Measurements from ENCODE around the gene SDK2. TPM values are rescaled to one million over a fixed set of nuclear protein-coding genes. Genes with fewer than 3 reads are reported as not detected.

The SDK2 gene
- total RNA-seq, 4 donors from 2014 or later = 1.4 to 6.8 (median 3.3) TPM

DNA sequence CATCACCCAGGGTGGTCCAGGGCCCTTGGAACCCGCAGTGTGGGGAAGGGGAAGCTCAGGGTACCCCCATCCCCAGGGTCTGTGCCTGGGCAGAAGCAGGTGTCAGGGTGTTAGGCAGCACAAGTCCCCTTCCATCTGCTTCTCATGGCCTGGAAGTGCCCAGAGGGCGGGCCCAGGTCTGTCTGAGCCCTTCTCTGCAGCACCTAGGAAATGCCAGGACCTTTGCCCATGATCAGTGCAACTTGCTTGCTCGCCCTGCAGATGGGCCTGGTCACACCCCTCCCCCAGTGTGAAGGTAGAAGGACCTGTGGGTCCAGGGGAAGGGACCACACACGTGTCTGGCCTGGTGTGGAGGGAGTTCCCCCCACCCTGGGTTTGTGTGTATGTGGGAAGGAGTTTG lies 174.9 kb downstream of the SDK2 start:
- H3K36me3 ChIP-seq = no peaks in the 10 kb centered on the region
- no peaks in the 10 kb centered on the region for H3K27me3 ChIP-seq
- H3K9me3 ChIP-seq = no peaks in the 10 kb centered on the region
- H3K27ac ChIP-seq = no peak overlapping the region
- TF ChIP-seq, protein P1, sequence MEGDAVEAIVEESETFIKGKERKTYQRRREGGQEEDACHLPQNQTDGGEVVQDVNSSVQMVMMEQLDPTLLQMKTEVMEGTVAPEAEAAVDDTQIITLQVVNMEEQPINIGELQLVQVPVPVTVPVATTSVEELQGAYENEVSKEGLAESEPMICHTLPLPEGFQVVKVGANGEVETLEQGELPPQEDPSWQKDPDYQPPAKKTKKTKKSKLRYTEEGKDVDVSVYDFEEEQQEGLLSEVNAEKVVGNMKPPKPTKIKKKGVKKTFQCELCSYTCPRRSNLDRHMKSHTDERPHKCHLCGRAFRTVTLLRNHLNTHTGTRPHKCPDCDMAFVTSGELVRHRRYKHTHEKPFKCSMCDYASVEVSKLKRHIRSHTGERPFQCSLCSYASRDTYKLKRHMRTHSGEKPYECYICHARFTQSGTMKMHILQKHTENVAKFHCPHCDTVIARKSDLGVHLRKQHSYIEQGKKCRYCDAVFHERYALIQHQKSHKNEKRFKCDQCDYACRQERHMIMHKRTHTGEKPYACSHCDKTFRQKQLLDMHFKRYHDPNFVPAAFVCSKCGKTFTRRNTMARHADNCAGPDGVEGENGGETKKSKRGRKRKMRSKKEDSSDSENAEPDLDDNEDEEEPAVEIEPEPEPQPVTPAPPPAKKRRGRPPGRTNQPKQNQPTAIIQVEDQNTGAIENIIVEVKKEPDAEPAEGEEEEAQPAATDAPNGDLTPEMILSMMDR (IDR thresholded peaks at IDR 0.05) = no peak
- no peak for TF ChIP-seq POLR2AphosphoS5 (IDR thresholded peaks at IDR 0.05)
- TF ChIP-seq EP300 (IDR thresholded peaks at IDR 0.05) = no peak
- no peak for TF ChIP-seq POLR2A (IDR thresholded peaks at IDR 0.05)
- no peak for DNase-seq (ENCODE audit: low spot score in 2 of 2)
- peaks cover 6% of the 10 kb centered on the region for H3K4me1 ChIP-seq
- H3K4me3 ChIP-seq = no peak overlapping the region
- WGBS = 67% methylated on average over 1 of the region's 4 CpGs

DNA sequence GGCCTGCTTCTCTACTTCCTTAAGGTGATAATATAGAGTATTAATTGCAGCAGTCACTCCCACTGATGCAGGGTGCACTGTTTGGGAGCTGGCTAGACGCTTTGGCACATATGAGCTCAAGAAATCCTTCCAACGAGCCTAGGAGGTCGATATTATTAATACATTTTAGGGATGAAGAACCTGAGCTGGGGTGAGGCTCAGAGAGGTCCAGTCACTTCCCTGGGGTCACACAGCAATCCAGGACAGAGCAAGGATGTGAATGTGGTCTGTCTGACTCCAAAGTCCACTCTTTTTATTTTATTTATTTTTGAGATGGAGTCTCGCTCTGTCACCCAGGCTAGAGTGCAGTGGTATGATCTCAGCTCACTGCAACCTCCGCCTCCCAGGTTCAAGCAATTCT lies 176.0 kb downstream of the SDK2 start:
- TF ChIP-seq POLR2A (IDR thresholded peaks at IDR 0.05) (no peak), POLR2AphosphoS5 (IDR thresholded peaks at IDR 0.05) (no peak), EP300 (IDR thresholded peaks at IDR 0.05) (no peak)
- TF ChIP-seq, protein P1 (IDR thresholded peaks at IDR 0.05) = no peak
- H3K27me3 ChIP-seq = no peaks in the 10 kb centered on the region
- H3K4me1 ChIP-seq = no peaks in the 10 kb centered on the region
- no peaks in the 10 kb centered on the region for H3K36me3 ChIP-seq
- DNase-seq (ENCODE audit: low spot score in 2 of 2) = no peak
- H3K4me3 ChIP-seq = no peak overlapping the region
- H3K9me3 ChIP-seq = no peaks in the 10 kb centered on the region
- no peak overlapping the region for H3K27ac ChIP-seq
- WGBS = 80% methylated on average over 5 of the region's 5 CpGs

DNA sequence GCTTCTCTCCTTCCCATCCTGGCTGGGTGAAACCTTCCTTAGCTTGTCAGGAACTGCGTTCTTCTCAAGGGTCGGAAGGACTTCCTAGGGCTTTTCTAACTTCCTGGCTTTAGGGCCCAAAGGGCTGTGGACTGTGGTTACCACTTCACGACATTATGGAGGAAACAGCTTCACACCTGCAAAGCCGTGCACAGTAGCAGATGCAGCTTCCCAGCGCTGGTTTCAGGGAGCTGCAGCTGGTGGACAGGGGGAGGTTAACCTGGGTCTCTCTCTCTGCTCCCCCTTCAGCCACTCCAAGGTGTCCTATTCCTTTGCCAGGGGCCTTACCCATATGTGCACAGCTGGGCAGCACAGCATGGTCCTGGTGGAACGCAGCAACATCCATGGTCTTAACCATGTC lies 176.6 kb downstream of the SDK2 start:
- Histone ChIP-seq H3K9me3 (no peaks in the 10 kb centered on the region), H3K4me1 (no peaks in the 10 kb centered on the region), H3K27ac (no peak overlapping the region), H3K4me3 (no peak overlapping the region), H3K27me3 (no peaks in the 10 kb centered on the region), H3K36me3 (no peaks in the 10 kb centered on the region)
- TF ChIP-seq, protein P1 (IDR thresholded peaks at IDR 0.05) = no peak
- TF ChIP-seq EP300 (IDR thresholded peaks at IDR 0.05) (no peak), POLR2AphosphoS5 (IDR thresholded peaks at IDR 0.05) (no peak), POLR2A (IDR thresholded peaks at IDR 0.05) (no peak)
- WGBS = 73% methylated on average over 6 of the region's 6 CpGs
- DNase-seq (ENCODE audit: low spot score in 2 of 2) = no peak

DNA sequence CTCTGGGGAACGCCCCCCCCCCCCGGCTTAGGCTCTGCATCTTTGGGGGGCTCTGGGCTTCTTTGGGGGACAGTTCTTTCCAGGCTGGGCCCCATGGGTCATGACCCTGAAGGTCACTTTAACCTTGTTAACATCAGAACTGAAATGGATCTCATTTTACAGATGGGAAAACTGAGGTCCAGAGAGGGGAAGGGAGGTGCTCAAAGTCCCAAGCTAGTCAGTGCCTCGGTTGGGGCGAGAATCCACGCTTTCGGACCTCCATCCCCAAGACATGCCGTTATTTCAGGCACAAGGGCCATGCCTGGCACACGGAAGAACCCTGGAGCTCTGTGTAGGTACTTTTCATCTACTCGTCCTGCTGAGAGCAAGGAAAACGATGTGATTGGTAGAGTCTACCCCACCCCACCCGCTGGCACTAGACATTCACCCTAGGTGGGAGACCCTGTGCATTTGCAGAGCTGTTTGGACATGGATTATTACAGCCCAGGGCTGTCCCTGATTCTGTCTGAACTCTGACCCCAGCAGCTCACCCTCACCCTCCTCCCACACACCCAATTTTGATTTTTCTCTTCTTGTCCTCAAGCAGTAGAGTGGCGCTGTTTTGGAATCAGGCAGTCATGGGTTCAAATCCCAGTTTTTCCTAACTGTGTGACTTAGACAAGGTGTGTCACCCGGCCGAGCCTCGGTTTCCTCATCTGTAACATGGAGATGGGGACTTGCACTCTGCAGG lies 177.4 kb downstream of the SDK2 start:
- H3K4me3 ChIP-seq = no peak overlapping the region
- H3K36me3 ChIP-seq = no peaks in the 10 kb centered on the region
- DNase-seq (ENCODE audit: low spot score in 2 of 2) = no peak
- H3K9me3 ChIP-seq = no peaks in the 10 kb centered on the region
- H3K27ac ChIP-seq = no peak overlapping the region
- TF ChIP-seq EP300 (IDR thresholded peaks at IDR 0.05) (no peak), POLR2A (IDR thresholded peaks at IDR 0.05) (no peak), POLR2AphosphoS5 (IDR thresholded peaks at IDR 0.05) (no peak)
- TF ChIP-seq, protein P1 (IDR thresholded peaks at IDR 0.05) = no peak
- H3K27me3 ChIP-seq = no peaks in the 10 kb centered on the region
- 87% methylated on average over 15 of the region's 15 CpGs for WGBS
- H3K4me1 ChIP-seq = no peaks in the 10 kb centered on the region

DNA sequence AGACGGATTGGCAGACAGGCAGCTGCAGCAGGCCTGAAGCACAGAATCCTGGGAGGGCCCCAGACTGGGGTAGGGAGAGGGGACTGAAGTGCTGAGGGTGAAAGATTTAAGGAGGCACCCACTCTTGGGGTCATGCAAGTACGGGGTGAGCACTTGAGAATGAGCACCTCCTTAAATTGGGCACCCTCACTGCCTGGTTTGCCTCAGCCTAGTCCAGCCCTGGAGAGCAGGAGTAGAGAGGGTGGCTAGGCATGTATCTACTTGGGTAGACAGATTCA lies 178.4 kb downstream of the SDK2 start:
- 86% methylated on average over 2 of the region's 2 CpGs for WGBS
- Histone ChIP-seq H3K27ac (no peak overlapping the region), H3K9me3 (no peaks in the 10 kb centered on the region), H3K4me1 (no peaks in the 10 kb centered on the region), H3K4me3 (no peak overlapping the region), H3K27me3 (no peaks in the 10 kb centered on the region), H3K36me3 (no peaks in the 10 kb centered on the region)
- no peak for DNase-seq (ENCODE audit: low spot score in 2 of 2)
- TF ChIP-seq EP300 (IDR thresholded peaks at IDR 0.05) (no peak), POLR2A (IDR thresholded peaks at IDR 0.05) (no peak), POLR2AphosphoS5 (IDR thresholded peaks at IDR 0.05) (no peak)
- TF ChIP-seq, protein P1 (IDR thresholded peaks at IDR 0.05) = no peak
